GM18907 (cell line): ENCODE results near the gene ZNF835.
"Not testable (repeated sequence)": the region's sequence is repeated elsewhere in the genome, so short reads cannot be mapped to it uniquely, and the experiment has no call there.

Experiments
- ATAC-seq: cut with Tn5 transposase; IDR thresholded peaks from one replicate; pipeline ENCODE4 v1.9.1; 2021; ENCODE audit warnings: mild to moderate bottlenecking, moderate library complexity; ENCODE audit not compliant: unreplicated experiment

ZNF835 gene

GRCh38 chr19:56671613-56671994, at the start of gene ZNF835:
Gene ZNF835 (minus strand): TSS chr19:56671757. CDS start chr19:56665198, 6,559 bp downstream.
- ATAC-seq = no peak

GRCh38 chr19:56720281-56720680, 48.7 kb upstream of the ZNF835 start:
- no peak for ATAC-seq

- ATAC-seq = no peak
Measured at GRCh38 chr19:56718231-56718630, 46.7 kb upstream of the ZNF835 start.

GRCh38 chr19:56712611-56713276, 41.2 kb upstream of the ZNF835 start:
- ATAC-seq = no peak

GRCh38 chr19:56710437-56710836, 38.9 kb upstream of the ZNF835 start:
- no peak for ATAC-seq

GRCh38 chr19:56707821-56708220, 36.3 kb upstream of the ZNF835 start:
- ATAC-seq = no peak

GRCh38 chr19:56705939-56706338, 34.4 kb upstream of the ZNF835 start:
- ATAC-seq = no peak

GRCh38 chr19:56701895-56702294, 30.3 kb upstream of the ZNF835 start:
- no peak for ATAC-seq

- ATAC-seq = no peak
Measured at GRCh38 chr19:56699552-56699951, 28.0 kb upstream of the ZNF835 start.

- ATAC-seq = no peak
Measured at GRCh38 chr19:56692206-56692895, 20.8 kb upstream of the ZNF835 start.

GRCh38 chr19:56690670-56691069, 19.1 kb upstream of the ZNF835 start:
- no peak for ATAC-seq

- ATAC-seq = no peak
Measured at GRCh38 chr19:56689198-56689597, 17.6 kb upstream of the ZNF835 start.

- no peak for ATAC-seq
Measured at GRCh38 chr19:56687031-56687430, 15.5 kb upstream of the ZNF835 start.

GRCh38 chr19:56683116-56683515, 11.6 kb upstream of the ZNF835 start:
- ATAC-seq = no peak

- ATAC-seq = no peak
Measured at GRCh38 chr19:56681702-56682101, 10.1 kb upstream of the ZNF835 start.

GRCh38 chr19:56678205-56678604, 6.6 kb upstream of the ZNF835 start:
- no peak for ATAC-seq

GRCh38 chr19:56672610-56673009, 1.1 kb upstream of the ZNF835 start:
- ATAC-seq = not testable (repeated sequence)

GRCh38 chr19:56670961-56671612, 470 bp downstream of the ZNF835 start:
- ATAC-seq = no peak

GRCh38 chr19:56670401-56670960, 1.1 kb downstream of the ZNF835 start:
- no peak for ATAC-seq

- no peak for ATAC-seq
Measured at GRCh38 chr19:56668676-56669075, 2.9 kb downstream of the ZNF835 start.

- no peak for ATAC-seq
Measured at GRCh38 chr19:56667311-56667870, 4.2 kb downstream of the ZNF835 start.
